Measurements from ENCODE around the gene TRIM44.
"Not testable (repeated sequence)": the region's sequence is repeated elsewhere in the genome, so short reads cannot be mapped to it uniquely, and the experiment has no call there.

Gene TRIM44

GRCh38 chr11:35629914-35630313 lies 32.7 kb upstream of the TRIM44 start:
- peak; percentile 99 for DNase-seq
- in situ Hi-C loops (cut with HindIII; ENCODE audit: low pct_ligation_motif_present, low pct_unique_long_range_greater_than_20kb, low sequenced_read_pairs): no loop called here

- DNase-seq: no peak
- in situ Hi-C loops (cut with HindIII; ENCODE audit: low pct_ligation_motif_present, low pct_unique_long_range_greater_than_20kb, low sequenced_read_pairs): no loop called here
Measured at GRCh38 chr11:35631891-35632290, 30.7 kb upstream of the TRIM44 start.

- DNase-seq: no peak
- in situ Hi-C loops (cut with HindIII; ENCODE audit: low pct_ligation_motif_present, low pct_unique_long_range_greater_than_20kb, low sequenced_read_pairs): no loop called here
Measured at GRCh38 chr11:35632301-35632700, 30.3 kb upstream of the TRIM44 start.

- in situ Hi-C loops (cut with HindIII; ENCODE audit: low pct_ligation_motif_present, low pct_unique_long_range_greater_than_20kb, low sequenced_read_pairs): no loop called here
- DNase-seq: no peak
Measured at GRCh38 chr11:35633827-35634423, 28.6 kb upstream of the TRIM44 start.

- in situ Hi-C loops (cut with HindIII; ENCODE audit: low pct_ligation_motif_present, low pct_unique_long_range_greater_than_20kb, low sequenced_read_pairs): no loop called here
- DNase-seq: no peak
Measured at GRCh38 chr11:35635933-35636332, 26.6 kb upstream of the TRIM44 start.

- in situ Hi-C loops (cut with HindIII; ENCODE audit: low pct_ligation_motif_present, low pct_unique_long_range_greater_than_20kb, low sequenced_read_pairs): no loop called here
- DNase-seq: no peak
Measured at GRCh38 chr11:35639591-35640179, 22.9 kb upstream of the TRIM44 start.

- in situ Hi-C loops (cut with HindIII; ENCODE audit: low pct_ligation_motif_present, low pct_unique_long_range_greater_than_20kb, low sequenced_read_pairs): no loop called here
- DNase-seq: no peak
Measured at GRCh38 chr11:35641171-35641897, 21.2 kb upstream of the TRIM44 start.

GRCh38 chr11:35641964-35642363 lies 20.6 kb upstream of the TRIM44 start:
- in situ Hi-C loops (cut with HindIII; ENCODE audit: low pct_ligation_motif_present, low pct_unique_long_range_greater_than_20kb, low sequenced_read_pairs): no loop called here

GRCh38 chr11:35647421-35648093 lies 15.0 kb upstream of the TRIM44 start:
- DNase-seq: no peak
- in situ Hi-C loops (cut with HindIII; ENCODE audit: low pct_ligation_motif_present, low pct_unique_long_range_greater_than_20kb, low sequenced_read_pairs): no loop called here

More at GRCh38 chr11:35641964-35642363, 20.6 kb upstream of the TRIM44 start:
- DNase-seq: no peak

GRCh38 chr11:35650006-35650405 lies 12.6 kb upstream of the TRIM44 start:
- DNase-seq: no peak
- in situ Hi-C loops (cut with HindIII; ENCODE audit: low pct_ligation_motif_present, low pct_unique_long_range_greater_than_20kb, low sequenced_read_pairs): no loop called here

- DNase-seq: no peak
- in situ Hi-C loops (cut with HindIII; ENCODE audit: low pct_ligation_motif_present, low pct_unique_long_range_greater_than_20kb, low sequenced_read_pairs): no loop called here
Measured at GRCh38 chr11:35650467-35650866, 12.1 kb upstream of the TRIM44 start.

GRCh38 chr11:35651263-35651662 lies 11.3 kb upstream of the TRIM44 start:
- in situ Hi-C loops (cut with HindIII; ENCODE audit: low pct_ligation_motif_present, low pct_unique_long_range_greater_than_20kb, low sequenced_read_pairs): no loop called here

GRCh38 chr11:35652786-35653185 lies 9.8 kb upstream of the TRIM44 start:
- DNase-seq; in situ Hi-C loops (cut with HindIII; ENCODE audit: low pct_ligation_motif_present, low pct_unique_long_range_greater_than_20kb, low sequenced_read_pairs): not testable (repeated sequence)

More at GRCh38 chr11:35651263-35651662, 11.3 kb upstream of the TRIM44 start:
- DNase-seq: no peak

- in situ Hi-C loops (cut with HindIII; ENCODE audit: low pct_ligation_motif_present, low pct_unique_long_range_greater_than_20kb, low sequenced_read_pairs): no loop called here
- DNase-seq: no peak
Measured at GRCh38 chr11:35654711-35655110, 7.9 kb upstream of the TRIM44 start.

- DNase-seq: no peak
- in situ Hi-C loops (cut with HindIII; ENCODE audit: low pct_ligation_motif_present, low pct_unique_long_range_greater_than_20kb, low sequenced_read_pairs): no loop called here
Measured at GRCh38 chr11:35655254-35655653, 7.3 kb upstream of the TRIM44 start.

- in situ Hi-C loops (cut with HindIII; ENCODE audit: low pct_ligation_motif_present, low pct_unique_long_range_greater_than_20kb, low sequenced_read_pairs): no loop called here
- no peak for DNase-seq
Measured at GRCh38 chr11:35655856-35656255, 6.7 kb upstream of the TRIM44 start.

GRCh38 chr11:35658020-35658948 lies 4.3 kb upstream of the TRIM44 start:
- in situ Hi-C loops (cut with HindIII; ENCODE audit: low pct_ligation_motif_present, low pct_unique_long_range_greater_than_20kb, low sequenced_read_pairs): no loop called here
- DNase-seq: no peak

- in situ Hi-C loops (cut with HindIII; ENCODE audit: low pct_ligation_motif_present, low pct_unique_long_range_greater_than_20kb, low sequenced_read_pairs): no loop called here
- DNase-seq: no peak
Measured at GRCh38 chr11:35661534-35661933, 1.0 kb upstream of the TRIM44 start.

Measured in ACHN (cell line).